ENCODE results near the gene SNX8. TPM values are rescaled to one million over a fixed set of nuclear protein-coding genes. Genes with fewer than 3 reads are reported as not detected.

SNX8 gene
- total and polyA plus RNA-seq, 8 donors, result 7.7 to 72.9 (median 12.0) TPM

DNA sequence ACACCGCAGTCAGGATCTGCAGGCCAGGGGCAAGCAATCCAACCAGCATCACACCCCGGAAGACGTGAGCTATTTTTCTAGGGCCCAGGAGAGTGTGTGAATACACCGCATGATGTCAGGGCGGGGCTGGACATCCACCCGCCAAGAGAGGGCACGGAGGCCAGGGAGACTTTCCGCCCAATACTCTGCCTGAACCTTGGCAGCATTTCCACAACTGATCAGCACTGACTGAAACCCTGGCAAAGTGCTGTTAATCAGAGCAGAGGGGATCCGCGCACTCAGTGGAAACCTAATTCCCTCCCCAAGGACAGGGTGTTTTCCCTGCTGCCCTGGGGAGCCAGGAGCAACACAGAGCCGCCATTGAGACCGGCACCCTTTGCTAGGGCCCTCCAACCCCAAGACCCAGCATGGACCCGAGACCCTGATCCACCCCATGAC lies 89.7 kb downstream of the SNX8 start:
- Histone ChIP-seq H3K4me3 (no peak overlapping the region), H3K27me3 (no peaks in the 10 kb centered on the region), H3K4me1 (no peaks in the 10 kb centered on the region), H3K9me3 (no peaks in the 10 kb centered on the region), H3K27ac (no peak overlapping the region), H3K36me3 (peaks cover 28 to 100% (median 98%) of the 10 kb centered on the region in 4 donors)
- no peak for TF ChIP-seq POLR2A (IDR thresholded peaks at IDR 0.05)
- no peak for TF ChIP-seq EP300 (IDR thresholded peaks at IDR 0.05)
- no peak for TF ChIP-seq POLR2AphosphoS5 (IDR thresholded peaks at IDR 0.05)
- TF ChIP-seq, protein P1, sequence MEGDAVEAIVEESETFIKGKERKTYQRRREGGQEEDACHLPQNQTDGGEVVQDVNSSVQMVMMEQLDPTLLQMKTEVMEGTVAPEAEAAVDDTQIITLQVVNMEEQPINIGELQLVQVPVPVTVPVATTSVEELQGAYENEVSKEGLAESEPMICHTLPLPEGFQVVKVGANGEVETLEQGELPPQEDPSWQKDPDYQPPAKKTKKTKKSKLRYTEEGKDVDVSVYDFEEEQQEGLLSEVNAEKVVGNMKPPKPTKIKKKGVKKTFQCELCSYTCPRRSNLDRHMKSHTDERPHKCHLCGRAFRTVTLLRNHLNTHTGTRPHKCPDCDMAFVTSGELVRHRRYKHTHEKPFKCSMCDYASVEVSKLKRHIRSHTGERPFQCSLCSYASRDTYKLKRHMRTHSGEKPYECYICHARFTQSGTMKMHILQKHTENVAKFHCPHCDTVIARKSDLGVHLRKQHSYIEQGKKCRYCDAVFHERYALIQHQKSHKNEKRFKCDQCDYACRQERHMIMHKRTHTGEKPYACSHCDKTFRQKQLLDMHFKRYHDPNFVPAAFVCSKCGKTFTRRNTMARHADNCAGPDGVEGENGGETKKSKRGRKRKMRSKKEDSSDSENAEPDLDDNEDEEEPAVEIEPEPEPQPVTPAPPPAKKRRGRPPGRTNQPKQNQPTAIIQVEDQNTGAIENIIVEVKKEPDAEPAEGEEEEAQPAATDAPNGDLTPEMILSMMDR (IDR thresholded peaks at IDR 0.05), result no peak
- no peak for DNase-seq
- intact Hi-C loops (cut with DNase I; ENCODE audit: low total_unique reads), result loop anchor here (10.0 kb wide), 1 partner anchor 120 kb away; no protein-coding TSS in a partner anchor
- WGBS, 5 donors, result 89 to 93% (median 92%) methylated on average over 8 to 13 of the region's 13 CpGs

DNA sequence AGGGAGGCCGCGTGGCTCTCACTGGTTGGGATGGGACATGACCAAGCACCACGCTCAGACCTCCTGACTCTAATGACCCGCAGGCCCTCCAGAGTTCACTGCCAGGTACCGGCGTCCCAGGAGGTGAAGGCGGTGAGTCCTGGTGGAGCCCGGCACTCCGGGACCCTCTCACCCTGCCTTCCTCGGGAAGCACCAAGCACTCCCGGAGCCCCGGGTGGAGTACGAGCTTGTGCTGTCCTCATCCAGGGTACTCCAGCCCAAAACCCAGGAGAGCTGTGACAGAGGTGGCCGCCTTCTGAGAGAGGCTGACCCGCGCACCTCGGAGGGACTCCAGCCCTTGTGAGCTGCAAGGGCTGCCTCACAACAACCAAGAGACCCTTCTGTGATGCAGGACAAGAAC lies 90.9 kb downstream of the SNX8 start:
- Histone ChIP-seq H3K27me3 (no peaks in the 10 kb centered on the region), H3K36me3 (peaks cover 32 to 100% (median 97%) of the 10 kb centered on the region in 4 donors), H3K4me3 (no peak overlapping the region), H3K9me3 (no peaks in the 10 kb centered on the region), H3K4me1 (no peaks in the 10 kb centered on the region), H3K27ac (no peak overlapping the region)
- 92 to 96% (median 96%) methylated on average over 10 to 17 of the region's 17 CpGs for WGBS, 5 donors
- TF ChIP-seq POLR2A (IDR thresholded peaks at IDR 0.05) (no peak), EP300 (IDR thresholded peaks at IDR 0.05) (no peak), POLR2AphosphoS5 (IDR thresholded peaks at IDR 0.05) (no peak)
- TF ChIP-seq, protein P1 (IDR thresholded peaks at IDR 0.05), result no peak
- intact Hi-C loops (cut with DNase I; ENCODE audit: low total_unique reads), result loop anchor here (10.0 kb wide), 1 partner anchor 119 kb away; no protein-coding TSS in a partner anchor
- no peak for DNase-seq

DNA sequence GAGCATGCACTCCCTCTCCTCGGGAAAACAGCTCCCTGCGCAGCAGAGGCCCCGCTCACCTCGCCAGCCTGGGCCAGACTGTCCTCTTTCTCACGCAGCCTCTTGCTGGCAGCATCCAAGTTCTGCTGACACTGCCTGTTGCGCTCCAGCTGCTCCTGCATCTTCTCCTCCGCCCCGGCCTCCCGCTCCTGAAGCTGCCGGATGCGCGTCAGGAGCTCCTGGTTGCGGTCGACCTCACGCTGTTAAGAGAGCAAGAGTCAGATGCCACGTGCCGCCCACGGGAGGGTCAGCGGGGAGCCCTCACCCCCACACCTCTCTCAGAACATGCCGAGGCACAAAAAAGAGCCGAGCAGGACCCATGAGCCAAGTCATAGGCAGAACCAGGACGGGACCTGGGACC lies 91.7 kb downstream of the SNX8 start:
- TF ChIP-seq, protein P1 (IDR thresholded peaks at IDR 0.05), result no peak
- TF ChIP-seq POLR2A (IDR thresholded peaks at IDR 0.05) (no peak), POLR2AphosphoS5 (IDR thresholded peaks at IDR 0.05) (no peak), EP300 (IDR thresholded peaks at IDR 0.05) (no peak)
- no peak for DNase-seq
- no peak overlapping the region for H3K4me3 ChIP-seq
- H3K4me1 ChIP-seq, result no peaks in the 10 kb centered on the region
- no peaks in the 10 kb centered on the region for H3K9me3 ChIP-seq
- H3K36me3 ChIP-seq, result peaks cover 39 to 100% (median 97%) of the 10 kb centered on the region in 4 donors
- intact Hi-C loops (cut with DNase I; ENCODE audit: low total_unique reads), result loop anchor here (10.0 kb wide), 1 partner anchor 118 kb away; no protein-coding TSS in a partner anchor
- H3K27me3 ChIP-seq, result no peaks in the 10 kb centered on the region
- 96 to 99% (median 97%) methylated on average over 15 to 22 of the region's 22 CpGs for WGBS, 5 donors
- H3K27ac ChIP-seq, result no peak overlapping the region

DNA sequence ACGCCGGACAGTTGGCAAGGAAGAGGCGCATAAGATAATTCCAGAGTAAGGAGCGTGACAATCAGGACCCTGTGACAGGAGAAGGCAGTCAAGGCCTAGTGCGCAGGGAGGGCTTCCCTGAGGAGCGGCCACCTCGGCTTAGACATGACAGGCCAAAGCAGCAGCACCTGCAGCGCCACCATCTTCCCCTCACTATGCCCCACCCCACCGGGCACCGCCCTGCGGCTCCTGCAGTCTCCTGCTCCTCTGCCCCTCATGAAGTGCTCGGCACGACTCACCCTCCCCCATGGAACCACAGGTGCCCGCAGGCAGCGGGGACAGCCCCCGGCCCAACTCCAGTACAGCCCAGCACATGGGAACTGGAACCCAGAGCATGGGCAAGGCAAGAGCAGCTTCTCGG lies 93.3 kb downstream of the SNX8 start:
- no peak for DNase-seq
- intact Hi-C loops (cut with DNase I; ENCODE audit: low total_unique reads), result loop anchor here (10.0 kb wide), 1 partner anchor 116 kb away; no protein-coding TSS in a partner anchor
- WGBS, 5 donors, result 88 to 96% (median 94%) methylated on average over 16 to 17 of the region's 17 CpGs
- peaks cover 38 to 100% (median 97%) of the 10 kb centered on the region in 4 donors for H3K36me3 ChIP-seq
- no peaks in the 10 kb centered on the region for H3K4me1 ChIP-seq
- no peak overlapping the region for H3K4me3 ChIP-seq
- H3K27me3 ChIP-seq, result no peaks in the 10 kb centered on the region
- TF ChIP-seq, protein P1 (IDR thresholded peaks at IDR 0.05), result no peak
- TF ChIP-seq POLR2AphosphoS5 (IDR thresholded peaks at IDR 0.05) (no peak), POLR2A (IDR thresholded peaks at IDR 0.05) (no peak), EP300 (IDR thresholded peaks at IDR 0.05) (no peak)
- H3K27ac ChIP-seq, result no peak overlapping the region
- H3K9me3 ChIP-seq, result no peaks in the 10 kb centered on the region

Measured in stomach (tissue), 9 donors.